Suprapubic skin (tissue), 4 donors: ENCODE data around the gene DNAH2.

Experiments used
- CTCF ChIP-seq, 2 donors: fragments of 200-600 bp in 1 of 2; fragments of 450-650 bp in 1 of 2; sonication (generic) in 1 of 2; IDR thresholded peaks; one replicate each; pipeline ENCODE4 v1.5.1; 2016 to 2019; ENCODE audit warnings: antibody characterized with exemption in 2 of 2, mild to moderate bottlenecking in 1 of 2, moderate library complexity in 1 of 2
- EP300 ChIP-seq: sonication (generic); formaldehyde crosslinking; IDR thresholded peaks from one replicate; pipeline ENCODE4 v1.6.1; 2017; ENCODE audit warnings: antibody characterized with exemption
- POLR2A ChIP-seq, 2 donors: fragments of 450-650 bp; IDR thresholded peaks; one replicate each; pipeline ENCODE4 v1.6.1; 2017; ENCODE audit warnings: antibody characterized with exemption in 2 of 2, mild to moderate bottlenecking in 2 of 2, moderate library complexity in 2 of 2
- POLR2AphosphoS5 ChIP-seq, 3 donors: sonication (generic); formaldehyde crosslinking; IDR thresholded peaks; one replicate each; pipeline ENCODE4 v1.6.1; 2017; ENCODE audit warnings: antibody characterized with exemption in 3 of 3

- TF ChIP-seq CTCF (IDR thresholded peaks at IDR 0.05) (no peak), POLR2AphosphoS5 (IDR thresholded peaks at IDR 0.05) (no peak), POLR2A (IDR thresholded peaks at IDR 0.05) (no peak), EP300 (no peak)
Measured at GRCh38 chr17:7677388-7678067, 40.0 kb upstream of the DNAH2 start.
